Bronchial epithelial cell (primary cell): ENCODE results near the gene CCDC110. TPM values are rescaled to one million over a fixed set of nuclear protein-coding genes. Genes with fewer than 3 reads are reported as not detected.
A peak's percentile ranks its signal among the peaks of the same experiment; 100 is the strongest.

Experiments
- DNase-seq: peaks from one replicate; pipeline ENCODE4 v3.0.0-alpha.2; 2010; ENCODE audit warnings: low read depth
- FAIRE-seq: peaks from 2 replicates; lab custom pipeline; 2011; peaks lifted over from hg19 to GRCh38; lab: Jason Lieb, UNC
- H3K27me3 ChIP-seq: 2 replicates; pipeline ENCODE4 v1.5.1; 2011; ENCODE audit warnings: low read length; ENCODE audit not compliant: control insufficient read depth, insufficient read depth
- H3K36me3 ChIP-seq: 2 replicates; pipeline ENCODE4 v1.5.1; 2011; ENCODE audit warnings: low read length; ENCODE audit not compliant: control insufficient read depth, insufficient read depth
- H3K4me3 ChIP-seq: 2 replicates; pipeline ENCODE4 v1.5.1; 2011; ENCODE audit warnings: mild to moderate bottlenecking, low read depth, low read length, control low read depth
- total RNA-seq: library from RNA; depleted of rRNA; stranded (reverse); fragments of >200 nt; gene quantifications from 2 replicates; pipeline ENCODE4 v1.2.1, GENCODE V29; 2014
- TF ChIP-seq, protein P1 (sequence below): IDR thresholded peaks from 2 replicates; pipeline ENCODE4 v1.5.1; 2011; ENCODE audit warnings: mild to moderate bottlenecking, moderate library complexity, low read length, control low read depth, inconsistent platforms; ENCODE audit not compliant: insufficient read depth, severe bottlenecking

Gene CCDC110
- total RNA-seq, 1 donor from 2014 or later: under 0.01 TPM

DNA sequence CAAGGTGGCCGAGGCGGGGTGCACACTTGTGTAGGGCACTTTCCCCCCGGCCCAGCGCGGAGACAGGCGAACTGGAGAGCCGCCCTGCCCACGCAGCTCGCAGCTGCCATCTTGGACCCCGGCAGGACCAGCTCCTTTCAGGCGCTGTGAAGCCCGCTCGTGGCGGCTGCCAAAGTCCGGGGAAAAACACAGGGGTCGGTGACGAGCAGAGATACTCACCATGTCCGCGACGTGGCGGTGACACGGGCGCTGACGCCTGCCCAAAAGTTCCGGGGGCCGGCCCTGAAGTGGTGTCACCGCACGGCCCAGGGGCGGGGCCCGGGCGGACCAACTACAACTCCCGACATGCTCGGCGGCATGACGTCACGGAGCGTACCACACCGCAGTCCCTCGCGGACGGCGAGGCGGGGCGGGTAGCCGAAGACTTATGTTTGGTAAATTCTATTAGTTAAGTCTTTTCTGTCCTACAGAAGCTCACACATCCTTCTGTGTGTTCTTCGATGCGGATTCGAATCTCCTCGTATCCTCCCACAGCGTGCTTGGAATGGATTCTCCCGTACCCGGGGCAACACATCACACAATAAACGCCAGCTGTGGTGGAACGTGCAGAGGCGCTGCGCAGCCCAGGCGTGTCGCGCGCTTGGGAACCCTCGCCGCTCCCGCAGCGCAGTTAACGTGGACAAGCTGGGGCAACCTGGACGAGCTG, 45.7 kb downstream of the CCDC110 start, which contains the start of gene UFSP2:
Gene UFSP2, minus strand, starts transcription at position 318 of the 706 bp plus-strand sequence. Its CDS starts 96 bp downstream, at position 222.
- Histone ChIP-seq H3K4me3 (peak within 1 kb of the TSS; percentile 65), H3K27me3 (no peaks in the 10 kb centered on the region), H3K36me3 (peaks cover 2% of the 10 kb centered on the region)
- FAIRE-seq (no peak), DNase-seq (peak; percentile 80)
- TF ChIP-seq, protein P1, sequence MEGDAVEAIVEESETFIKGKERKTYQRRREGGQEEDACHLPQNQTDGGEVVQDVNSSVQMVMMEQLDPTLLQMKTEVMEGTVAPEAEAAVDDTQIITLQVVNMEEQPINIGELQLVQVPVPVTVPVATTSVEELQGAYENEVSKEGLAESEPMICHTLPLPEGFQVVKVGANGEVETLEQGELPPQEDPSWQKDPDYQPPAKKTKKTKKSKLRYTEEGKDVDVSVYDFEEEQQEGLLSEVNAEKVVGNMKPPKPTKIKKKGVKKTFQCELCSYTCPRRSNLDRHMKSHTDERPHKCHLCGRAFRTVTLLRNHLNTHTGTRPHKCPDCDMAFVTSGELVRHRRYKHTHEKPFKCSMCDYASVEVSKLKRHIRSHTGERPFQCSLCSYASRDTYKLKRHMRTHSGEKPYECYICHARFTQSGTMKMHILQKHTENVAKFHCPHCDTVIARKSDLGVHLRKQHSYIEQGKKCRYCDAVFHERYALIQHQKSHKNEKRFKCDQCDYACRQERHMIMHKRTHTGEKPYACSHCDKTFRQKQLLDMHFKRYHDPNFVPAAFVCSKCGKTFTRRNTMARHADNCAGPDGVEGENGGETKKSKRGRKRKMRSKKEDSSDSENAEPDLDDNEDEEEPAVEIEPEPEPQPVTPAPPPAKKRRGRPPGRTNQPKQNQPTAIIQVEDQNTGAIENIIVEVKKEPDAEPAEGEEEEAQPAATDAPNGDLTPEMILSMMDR: no peak

DNA sequence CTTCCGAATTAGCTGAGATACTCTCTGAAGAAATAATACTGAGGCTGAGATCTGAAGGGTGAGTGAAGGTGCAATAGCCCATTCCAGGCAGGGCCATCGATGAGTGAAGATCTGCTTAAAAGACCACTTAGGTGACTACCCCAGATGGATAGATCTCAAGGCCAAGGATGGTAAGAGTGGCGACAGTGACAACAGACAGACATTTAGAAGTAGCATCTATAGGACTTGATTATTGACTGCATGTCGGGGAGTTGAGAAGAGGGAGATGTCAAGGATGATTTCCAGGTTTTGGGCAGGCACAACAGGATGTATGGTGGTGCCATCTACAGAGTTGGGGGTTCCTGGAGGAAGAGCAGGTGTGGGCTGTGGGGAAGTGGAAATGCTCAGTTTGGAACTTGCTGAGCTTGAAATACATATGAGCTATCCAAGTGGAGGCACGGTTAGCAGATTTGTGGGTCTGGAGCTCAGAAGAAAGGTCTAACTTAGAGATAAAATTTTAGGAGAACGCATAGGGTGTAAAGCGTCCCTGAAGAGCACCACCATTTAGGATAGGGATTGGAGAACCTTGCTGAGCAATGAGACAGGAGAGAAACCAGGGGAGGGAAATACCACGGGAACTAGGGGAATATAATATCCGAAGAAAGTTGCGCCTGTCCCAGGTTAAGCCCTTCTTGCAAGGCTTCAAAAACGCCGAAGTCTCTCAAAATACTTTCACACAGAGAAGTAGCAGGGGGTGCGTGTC, 46.5 kb downstream of the CCDC110 start:
- TF ChIP-seq, protein P1: no peak
- peak overlapping the region; percentile 65 for H3K4me3 ChIP-seq
- no peaks in the 10 kb centered on the region for H3K27me3 ChIP-seq
- FAIRE-seq (no peak), DNase-seq (peak; percentile 31)
- peaks cover 2% of the 10 kb centered on the region for H3K36me3 ChIP-seq

DNA sequence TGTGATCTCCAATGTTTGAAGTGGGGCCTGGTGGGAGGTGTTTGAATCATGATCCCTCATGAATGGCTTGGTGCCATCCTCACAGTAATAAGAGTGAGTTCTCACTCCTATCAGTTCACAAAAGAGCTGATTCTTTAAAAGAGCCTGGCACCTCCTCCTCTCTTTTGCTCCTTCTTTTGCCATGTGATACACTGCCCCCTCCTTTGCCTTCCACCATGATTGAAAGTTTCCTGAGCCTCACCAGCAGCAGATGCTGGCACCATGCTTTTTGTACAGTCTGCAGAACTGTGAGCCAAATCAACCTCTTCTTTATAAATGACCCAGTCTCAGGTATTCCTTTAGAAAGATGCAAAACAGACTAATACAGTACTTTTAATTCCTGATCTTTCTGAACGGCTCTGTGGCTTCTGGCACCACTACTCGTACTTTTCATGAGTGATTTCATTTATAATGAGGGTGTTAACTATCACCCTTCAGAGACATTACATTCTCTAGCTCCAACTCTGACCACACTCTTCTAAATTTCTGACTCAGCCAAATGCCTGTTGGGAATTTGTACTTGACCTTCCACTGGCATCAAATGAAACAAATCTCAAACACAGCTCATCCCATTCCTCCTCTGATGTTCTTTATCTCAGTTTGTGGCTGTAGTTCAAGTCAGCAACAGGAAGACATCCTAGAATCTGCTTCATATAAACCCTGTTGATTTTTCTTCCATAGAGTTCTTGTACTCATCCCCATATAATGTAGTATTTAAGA, 50.0 kb downstream of the CCDC110 start:
- no peak for DNase-seq
- TF ChIP-seq, protein P1: no peak
- no peak overlapping the region for H3K4me3 ChIP-seq
- H3K36me3 ChIP-seq: peaks cover 2% of the 10 kb centered on the region
- no peak for FAIRE-seq
- no peaks in the 10 kb centered on the region for H3K27me3 ChIP-seq

- Histone ChIP-seq H3K4me3 (no peak overlapping the region), H3K36me3 (peaks cover 2% of the 10 kb centered on the region), H3K27me3 (no peaks in the 10 kb centered on the region)
- DNase-seq: no peak
- TF ChIP-seq, protein P1: no peak
- no peak for FAIRE-seq
These were observed 54.6 kb downstream of the CCDC110 start for GRCh38 chr4:185416955-185417354.

DNA sequence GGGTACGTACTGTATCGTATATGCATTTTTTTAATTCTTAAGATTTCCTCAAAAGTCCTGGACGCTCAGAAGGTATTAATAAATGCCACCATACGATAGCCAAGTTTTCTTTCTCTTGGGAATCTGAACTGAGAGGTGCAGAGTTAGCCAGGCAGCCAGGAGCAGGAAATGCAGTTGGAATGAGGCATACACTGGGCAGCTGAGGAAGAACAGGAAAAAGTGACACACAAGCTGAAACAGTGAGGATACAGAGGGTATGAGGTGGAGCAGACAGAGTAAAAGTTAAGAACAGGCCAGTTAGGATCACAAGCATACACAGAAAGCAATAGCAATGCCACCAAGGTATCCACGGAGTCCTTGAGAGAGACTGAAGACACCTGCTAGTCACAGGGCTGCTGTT, 59.1 kb downstream of the CCDC110 start:
- TF ChIP-seq, protein P1: no peak
- H3K36me3 ChIP-seq: no peaks in the 10 kb centered on the region
- no peaks in the 10 kb centered on the region for H3K27me3 ChIP-seq
- H3K4me3 ChIP-seq: no peak overlapping the region
- FAIRE-seq: peak; percentile 81
- DNase-seq: no peak
